NT2/D1 (cell line): ENCODE results near the gene LEF1.

Source experiments
- SUZ12 ChIP-seq: IDR thresholded peaks from 2 replicates; pipeline ENCODE4 v1.6.1; 2011; ENCODE audit not compliant: insufficient read length, insufficient read depth; ENCODE audit errors: extremely low read depth
- ZNF274 ChIP-seq: IDR thresholded peaks from 2 replicates; pipeline ENCODE4 v1.6.1; 2011; ENCODE audit warnings: mild to moderate bottlenecking, low read depth, low read length

- no peak for TF ChIP-seq ZNF274
- TF ChIP-seq SUZ12, result no peak
Observed at GRCh38 chr4:108055787-108056186, 112.9 kb downstream of the LEF1 start.
